Fibroblast of villous mesenchyme (primary cell): ENCODE data around the gene RDX. TPM values are rescaled to one million over a fixed set of nuclear protein-coding genes. Genes with fewer than 3 reads are reported as not detected.

ENCODE experiments used
- DNase-seq: peaks from one replicate; pipeline ENCODE4 v3.0.0-alpha.2; 2010; ENCODE audit warnings: low read depth
- H3K4me3 ChIP-seq: 2 replicates; pipeline ENCODE4 v1.5.1; 2011; ENCODE audit warnings: low read depth, mild to moderate bottlenecking, low read length
- CTCF ChIP-seq: IDR thresholded peaks from 2 replicates; pipeline ENCODE4 v1.5.1; 2012; ENCODE audit warnings: low read depth, mild to moderate bottlenecking, low read length; ENCODE audit not compliant: insufficient read depth
- total RNA-seq: library from RNA; depleted of rRNA; stranded (reverse); fragments of >200 nt; gene quantifications from 2 replicates; pipeline ENCODE4 v1.2.3, GENCODE V29; 2012

Gene RDX
- total RNA-seq, 1 donor = 84.2 TPM

GRCh38 chr11:110190885-110191284 is 105.5 kb downstream of the RDX start:
- no peak for DNase-seq
- no peak for TF ChIP-seq CTCF
- no peak overlapping the region for H3K4me3 ChIP-seq

- no peak for TF ChIP-seq CTCF
- no peak for DNase-seq
Measured at GRCh38 chr11:110187731-110188130, 108.7 kb downstream of the RDX start.

GRCh38 chr11:110186867-110187266 is 109.5 kb downstream of the RDX start:
- no peak for TF ChIP-seq CTCF
- H3K4me3 ChIP-seq = no peak overlapping the region
- DNase-seq = no peak

More at GRCh38 chr11:110187731-110188130, 108.7 kb downstream of the RDX start:
- H3K4me3 ChIP-seq = no peak overlapping the region

- TF ChIP-seq CTCF = no peak
- no peak overlapping the region for H3K4me3 ChIP-seq
- no peak for DNase-seq
Measured at GRCh38 chr11:110186456-110186855, 110.0 kb downstream of the RDX start.

GRCh38 chr11:110185599-110185998 is 110.8 kb downstream of the RDX start:
- no peak for DNase-seq
- no peak overlapping the region for H3K4me3 ChIP-seq
- TF ChIP-seq CTCF = no peak

- no peak overlapping the region for H3K4me3 ChIP-seq
- no peak for TF ChIP-seq CTCF
- DNase-seq = peak; percentile 52
Measured at GRCh38 chr11:110185121-110185591, 111.3 kb downstream of the RDX start.

GRCh38 chr11:110184456-110184855 is 112.0 kb downstream of the RDX start:
- no peak overlapping the region for H3K4me3 ChIP-seq
- DNase-seq = no peak
- TF ChIP-seq CTCF = no peak
